Stimulated activated CD4-positive, alpha-beta T cell treated with anti-CD3 and anti-CD28 coated beads, TNF-alpha, amount 100 ng/mL, for 4 hours (primary cell): ENCODE data around the gene ADGRF3.
"Not testable (repeated sequence)": the region's sequence is repeated elsewhere in the genome, so short reads cannot be mapped to it uniquely, and the experiment has no call there.

Experiments used
- DNase-seq, 3 experiments: peaks; one replicate each; pipeline ENCODE4 v3.0.0-alpha.2; 2020; ENCODE audit warnings: low read depth in 3 of 3

Gene ADGRF3

DNA sequence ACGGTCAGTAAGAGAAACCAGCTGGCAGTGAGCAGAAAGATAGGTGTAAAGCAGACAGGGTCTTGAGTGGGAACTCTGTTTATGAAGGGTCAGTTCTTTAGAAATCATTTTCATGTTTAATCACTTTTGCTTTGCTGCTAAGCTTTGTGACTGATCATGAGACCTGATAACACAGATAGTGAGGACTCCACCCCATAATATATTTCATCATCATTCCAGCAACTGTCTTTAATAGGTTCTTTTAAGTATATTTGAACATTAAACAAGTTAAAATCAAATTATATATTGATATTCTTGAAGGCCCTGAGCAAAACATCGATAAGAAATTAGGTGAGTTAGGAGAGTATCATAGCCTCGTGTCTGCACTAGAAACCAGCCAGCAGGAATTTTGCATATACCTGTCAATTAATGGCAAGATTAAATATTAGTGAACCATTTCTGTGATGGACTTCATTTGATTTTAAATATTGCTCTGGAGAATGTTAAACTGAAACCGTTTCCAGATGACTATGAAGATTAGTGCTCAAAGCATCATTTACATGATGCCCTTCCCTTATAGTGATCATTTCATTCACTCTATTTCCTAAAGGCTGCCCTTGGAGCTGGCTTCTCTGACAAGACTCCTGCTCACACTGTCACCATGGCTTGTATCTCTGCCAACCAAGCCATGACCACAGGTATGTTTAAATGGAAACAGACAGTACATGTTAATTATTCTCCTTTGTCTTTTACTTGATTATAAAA is 69.9 kb downstream of the ADGRF3 start:
- DNase-seq = no peak

GRCh38 chr2:26274058-26274613 is 72.5 kb downstream of the ADGRF3 start:
- no peak for DNase-seq

DNA sequence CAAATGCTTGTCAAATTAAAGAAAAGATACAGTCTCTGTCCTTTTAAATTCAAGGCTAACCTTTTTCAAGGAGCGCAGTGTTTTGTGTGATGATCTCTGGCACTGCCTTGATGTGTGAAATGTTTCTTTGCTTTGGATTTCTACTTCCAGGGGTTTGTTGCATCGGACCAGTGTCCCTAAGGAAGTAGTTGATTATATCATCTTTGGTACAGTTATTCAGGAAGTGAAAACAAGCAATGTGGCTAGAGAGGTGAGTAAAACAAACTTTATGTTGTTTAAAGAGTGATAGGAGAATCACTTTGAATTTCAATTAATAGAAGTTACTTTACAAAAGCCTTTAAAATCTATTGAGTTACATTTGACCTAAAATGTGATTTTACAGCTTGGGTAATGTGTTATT is 73.1 kb downstream of the ADGRF3 start:
- no peak for DNase-seq

DNA sequence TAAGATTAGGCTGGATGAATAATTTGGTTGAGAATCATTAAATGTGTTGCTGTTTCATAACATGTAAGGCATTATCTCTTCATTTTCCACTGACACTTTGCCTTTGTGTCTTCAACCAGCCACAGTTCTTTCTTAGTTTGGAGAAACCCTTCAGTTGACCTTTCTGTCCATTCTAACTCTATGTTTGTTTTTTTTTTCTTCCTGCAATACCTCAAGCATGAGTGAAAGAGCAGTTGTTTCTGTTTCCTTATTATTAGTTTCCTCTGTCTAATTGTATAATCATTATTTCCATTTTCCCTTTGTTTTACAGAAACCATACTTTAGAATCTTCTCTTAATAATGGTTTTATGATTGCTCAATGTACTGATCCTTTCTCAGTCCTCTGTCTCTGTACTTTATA is 76.2 kb downstream of the ADGRF3 start:
- no peak for DNase-seq

DNA sequence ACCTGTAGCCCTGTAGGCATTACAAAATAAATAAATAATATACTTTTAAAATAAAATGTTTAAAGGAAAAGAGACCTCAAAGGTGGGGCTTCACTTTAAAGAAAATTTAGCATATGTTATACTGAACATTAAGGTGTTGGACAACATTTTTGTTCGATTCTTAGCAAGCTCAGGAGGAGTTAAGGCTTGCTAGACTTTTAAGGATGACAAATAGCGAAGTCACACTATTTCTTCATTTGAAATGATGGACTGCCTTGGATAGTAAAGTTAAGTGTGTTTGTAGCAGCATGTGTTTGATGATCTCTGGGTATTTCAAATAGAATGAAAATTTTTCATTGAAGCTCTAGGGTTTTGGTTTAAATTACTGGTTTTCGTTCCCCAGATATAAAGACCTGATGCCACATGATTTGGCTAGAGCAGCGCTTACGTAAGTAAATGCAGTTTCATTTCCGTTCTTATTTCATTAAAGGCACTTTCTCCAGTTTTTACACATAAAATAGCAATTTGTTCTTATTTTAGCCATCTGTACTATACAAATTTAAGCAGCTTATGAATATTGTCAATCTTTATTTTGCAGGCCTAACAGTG is 76.9 kb downstream of the ADGRF3 start:
- DNase-seq = no peak

DNA sequence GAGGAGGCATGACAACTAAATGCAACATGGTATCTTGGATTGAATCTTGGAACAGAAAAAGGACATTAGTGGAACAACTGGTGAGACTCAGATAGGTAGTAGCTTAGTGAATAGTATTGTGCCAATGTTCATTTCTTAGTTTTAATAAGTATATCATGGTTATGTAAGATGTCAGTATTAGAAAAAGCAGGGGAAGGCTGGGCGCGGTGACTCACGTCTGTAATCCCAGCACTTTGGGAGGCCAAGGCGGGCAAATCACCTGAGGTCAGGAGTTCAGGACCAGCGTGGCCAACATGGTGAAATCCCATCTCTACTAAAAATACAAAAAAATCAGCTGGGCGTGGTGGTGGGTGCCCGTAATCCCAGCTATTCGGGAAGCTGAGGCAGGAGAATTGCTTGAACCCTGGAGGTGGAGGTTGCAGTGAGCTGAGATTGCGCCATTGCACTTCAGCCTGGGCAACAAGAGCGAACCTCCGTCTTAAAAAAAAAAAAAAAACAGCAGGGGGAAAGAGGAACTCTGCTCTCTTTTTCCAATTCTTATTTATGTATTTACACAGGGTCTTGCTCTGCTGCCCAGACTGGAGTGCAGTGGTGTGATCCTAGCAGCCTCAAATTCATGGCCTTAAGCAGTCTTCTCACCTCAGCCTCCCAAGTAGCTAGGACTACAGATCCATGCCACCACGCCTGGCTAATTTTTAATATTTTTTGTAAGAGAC is 77.8 kb downstream of the ADGRF3 start:
- DNase-seq = not testable (repeated sequence)

DNA sequence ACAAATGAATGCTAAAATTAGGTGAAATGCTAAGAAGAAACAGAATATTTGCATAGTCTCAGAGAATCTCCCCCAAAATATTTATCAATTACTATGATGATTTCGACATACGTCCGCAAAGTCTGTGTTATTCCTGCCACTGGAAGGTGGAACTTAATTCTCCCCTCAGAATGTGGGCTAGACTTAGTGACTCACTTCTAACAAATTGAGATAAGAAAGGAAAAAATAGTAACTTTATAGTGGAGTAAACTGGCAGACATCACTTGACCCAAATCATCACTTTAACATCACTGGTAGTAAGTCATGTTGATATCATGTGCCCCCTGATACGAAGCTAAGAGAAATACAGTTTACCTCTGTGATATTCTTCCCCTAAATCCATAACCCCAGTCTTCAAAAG is 78.4 kb downstream of the ADGRF3 start:
- DNase-seq = no peak

DNA sequence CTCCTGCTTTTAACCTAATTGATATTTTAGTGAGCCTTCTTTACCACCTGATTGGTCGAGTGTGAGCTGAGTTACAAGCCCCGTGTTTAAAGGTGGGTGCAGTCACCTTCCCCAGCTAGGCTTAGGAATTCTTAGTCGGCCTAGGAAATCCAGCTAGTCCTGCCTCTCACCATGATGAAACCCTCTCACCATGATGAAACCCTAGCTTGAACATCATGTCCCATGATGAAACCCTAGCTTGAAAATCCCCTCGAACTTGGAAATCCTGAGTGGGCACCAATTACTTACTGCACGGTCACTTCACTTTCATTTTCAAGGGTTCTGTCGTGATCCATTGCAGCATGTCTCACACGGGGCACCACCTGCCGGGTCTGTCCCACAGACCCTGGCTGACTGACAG is 87.8 kb downstream of the ADGRF3 start:
- DNase-seq = not testable (repeated sequence)
